Neutrophil (primary cell): Measurements from ENCODE around the gene CSAG2.
"Not testable (repeated sequence)": the region's sequence is repeated elsewhere in the genome, so short reads cannot be mapped to it uniquely, and the experiment has no call there.

Source experiments
- H3K27ac ChIP-seq: fragments of 200-600 bp; sonication (generic); 2 replicates; pipeline ENCODE4 v1.5.1; 2016; ENCODE audit warnings: mild to moderate bottlenecking, moderate library complexity
- H3K27me3 ChIP-seq: fragments of 200-600 bp; sonication (generic); 2 replicates; pipeline ENCODE4 v1.6.0; 2016; ENCODE audit warnings: mild to moderate bottlenecking
- H3K36me3 ChIP-seq: fragments of 200-600 bp; sonication (generic); 2 replicates; pipeline ENCODE4 v1.5.1; 2017
- H3K4me1 ChIP-seq, 2 experiments: fragments of 200-600 bp in 1 of 2; sonication (generic) in 1 of 2; 1 replicate in 1 of 2; 2 replicates in 1 of 2; pipeline versions ENCODE4 v1.5.1 to v1.6.1; 2013 to 2016; ENCODE audit warnings: low read depth in 1 of 2, low read length in 1 of 2, mild to moderate bottlenecking in 1 of 2, moderate library complexity in 1 of 2; ENCODE audit not compliant: control insufficient read depth in 1 of 2, insufficient read depth in 1 of 2
- H3K4me3 ChIP-seq, 2 experiments: fragments of 200-600 bp in 1 of 2; sonication (generic) in 1 of 2; 1 replicate in 1 of 2; 2 replicates in 1 of 2; pipeline ENCODE4 v1.5.1; 2013 to 2016; ENCODE audit warnings: low read depth in 1 of 2, low read length in 1 of 2, mild to moderate bottlenecking in 1 of 2, moderate library complexity in 1 of 2
- H3K9me3 ChIP-seq: fragments of 200-600 bp; sonication (generic); 2 replicates; pipeline ENCODE4 v1.5.1; 2016
- CTCF ChIP-seq: fragments of 200-600 bp; sonication (generic); IDR thresholded peaks from 2 replicates; pipeline ENCODE4 v1.5.1; 2016; ENCODE audit warnings: antibody characterized with exemption

Gene CSAG2

DNA sequence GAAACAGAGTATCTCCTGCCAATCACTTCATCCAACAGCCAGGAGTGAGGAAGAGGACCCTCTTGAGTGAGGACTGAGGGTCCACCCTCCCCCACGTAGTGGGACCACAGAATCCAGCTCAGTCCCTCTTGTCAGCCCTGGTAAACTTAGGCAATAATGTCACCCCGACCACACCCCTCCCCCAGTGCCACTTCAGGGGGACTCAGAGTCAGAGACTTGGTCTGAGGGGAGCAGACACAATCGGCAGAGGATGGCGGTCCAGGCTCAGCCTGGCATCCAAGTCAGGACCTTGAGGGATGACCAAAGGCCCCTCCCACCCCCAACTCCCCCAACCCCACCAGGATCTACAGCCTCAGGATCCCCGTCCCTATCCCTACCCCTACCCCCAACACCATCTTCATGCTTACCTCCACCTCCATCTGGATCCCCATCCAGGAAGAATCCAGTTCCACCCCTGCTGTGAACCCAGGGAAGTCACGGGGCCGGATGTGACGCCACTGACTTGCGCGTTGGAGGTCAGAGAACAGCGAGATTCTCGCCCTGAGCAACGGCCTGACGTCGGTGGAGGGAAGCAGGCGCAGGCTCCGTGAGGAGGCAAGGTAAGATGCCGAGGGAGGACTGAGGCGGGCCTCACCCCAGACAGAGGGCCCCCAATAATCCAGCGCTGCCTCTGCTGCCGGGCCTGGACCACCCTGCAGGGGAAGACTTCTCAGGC is 24.3 kb upstream of the CSAG2 start, which contains the start of the genes CSAG1 and MAGEA12:
Gene CSAG1 (minus strand): TSS at position 461 of the 715 bp plus-strand sequence. CDS start 1,261 bp downstream, outside the sequence.
Gene MAGEA12 (plus strand): TSS at position 497 of the 715 bp plus-strand sequence. CDS start 2,405 bp downstream, outside the sequence.
- no peak for TF ChIP-seq CTCF
- H3K4me1 ChIP-seq: no peaks in the 10 kb centered on the region
- no peaks in the 10 kb centered on the region for H3K27me3 ChIP-seq
- H3K27ac ChIP-seq: no peak within 1 kb of the TSS
- no peaks in the 10 kb centered on the region for H3K36me3 ChIP-seq
- H3K9me3 ChIP-seq: no peaks in the 10 kb centered on the region
- no peak within 1 kb of the TSS for H3K4me3 ChIP-seq

GRCh38 chrX:152725409-152725808 is 16.3 kb upstream of the CSAG2 start:
- no peaks in the 10 kb centered on the region for H3K27me3 ChIP-seq
- no peaks in the 10 kb centered on the region for H3K9me3 ChIP-seq
- no peaks in the 10 kb centered on the region for H3K36me3 ChIP-seq
- no peak overlapping the region for H3K4me3 ChIP-seq
- no peaks in the 10 kb centered on the region for H3K4me1 ChIP-seq
- no peak for TF ChIP-seq CTCF
- H3K27ac ChIP-seq: no peak overlapping the region

- not testable (repeated sequence) for H3K27ac ChIP-seq, H3K9me3 ChIP-seq, H3K4me1 ChIP-seq, H3K4me3 ChIP-seq, H3K27me3 ChIP-seq, H3K36me3 ChIP-seq
These were observed 5.0 kb upstream of the CSAG2 start, which contains the start of gene MAGEA2B for GRCh38 chrX:152713815-152714787. MAGEA2B (plus strand) TSS chrX:152714628; CDS start chrX:152717107, 2,479 bp downstream.

DNA sequence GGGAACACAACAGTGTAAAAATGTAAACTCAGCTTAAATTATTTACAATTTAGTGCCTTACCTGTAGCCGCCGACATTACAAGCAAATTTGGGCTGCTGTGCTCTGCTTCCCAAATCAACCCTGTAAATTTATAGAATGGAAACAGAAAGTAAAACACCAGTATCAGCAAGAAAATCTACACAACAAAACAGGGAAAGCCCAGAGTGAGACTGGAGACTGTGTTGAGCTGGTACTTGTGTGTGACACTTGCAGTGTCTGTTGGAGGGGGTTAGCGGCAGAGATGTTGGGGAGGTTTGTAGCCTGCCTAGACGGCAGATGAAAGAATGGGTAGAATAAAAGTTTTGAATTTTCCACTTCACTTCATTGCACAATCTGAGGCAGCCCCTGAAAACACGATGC is 4.1 kb upstream of the CSAG2 start:
- H3K27me3 ChIP-seq, H3K27ac ChIP-seq, H3K4me1 ChIP-seq, H3K9me3 ChIP-seq, H3K36me3 ChIP-seq, H3K4me3 ChIP-seq: not testable (repeated sequence)

DNA sequence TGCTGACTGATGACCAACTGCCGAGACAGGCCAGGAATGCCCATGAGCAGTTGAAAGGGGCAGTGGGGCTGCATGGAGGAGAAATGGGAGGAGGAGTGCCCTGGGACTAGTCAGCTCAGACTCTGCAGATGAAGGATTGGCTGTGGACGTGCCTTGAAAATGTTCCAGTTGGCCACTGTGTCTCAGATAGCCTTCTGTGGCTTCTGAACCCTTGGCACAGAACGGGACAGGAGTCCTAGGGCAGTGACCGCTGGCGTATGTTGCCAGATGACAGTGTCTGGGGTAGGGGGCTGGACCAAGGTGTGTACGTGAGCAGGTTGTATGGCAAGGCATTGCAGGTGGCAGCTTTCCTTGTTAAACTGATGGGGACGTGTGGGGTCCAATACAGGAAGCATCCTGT is 2.6 kb downstream of the CSAG2 start:
- not testable (repeated sequence) for H3K27me3 ChIP-seq, H3K27ac ChIP-seq, H3K4me1 ChIP-seq, H3K4me3 ChIP-seq, H3K36me3 ChIP-seq, H3K9me3 ChIP-seq

- not testable (repeated sequence) for H3K4me3 ChIP-seq, H3K4me1 ChIP-seq, H3K36me3 ChIP-seq, H3K27ac ChIP-seq, H3K9me3 ChIP-seq, H3K27me3 ChIP-seq
These were observed 8.7 kb downstream of the CSAG2 start for GRCh38 chrX:152700390-152700789.

GRCh38 chrX:152697952-152698931 is 10.8 kb downstream of the CSAG2 start, which contains the start of gene MAGEA3:
MAGEA3 (plus strand) TSS chrX:152698794; CDS start chrX:152700833, 2,039 bp downstream.
- not testable (repeated sequence) for H3K4me3 ChIP-seq, H3K27me3 ChIP-seq

DNA sequence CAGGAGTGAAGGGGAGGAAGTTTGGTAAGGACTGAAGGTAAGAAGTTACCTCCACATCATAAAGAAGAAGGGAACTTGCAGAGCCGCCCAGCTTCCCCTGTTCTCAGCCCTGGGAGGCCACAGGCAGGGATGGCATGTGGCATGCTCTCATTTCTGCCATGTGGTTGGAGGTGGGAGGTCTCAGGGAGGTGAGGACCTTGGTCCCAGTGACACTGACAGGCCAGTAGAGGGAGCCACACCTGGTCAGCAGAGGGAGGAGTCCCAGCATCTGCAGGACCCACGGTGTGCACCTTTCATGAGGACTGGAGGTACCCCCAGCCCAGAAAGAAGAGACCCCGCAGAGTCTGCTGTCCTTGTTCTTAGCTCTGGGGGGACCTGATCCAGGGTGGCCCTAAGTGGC is 28.1 kb downstream of the CSAG2 start:
- not testable (repeated sequence) for H3K27me3 ChIP-seq, H3K9me3 ChIP-seq, H3K36me3 ChIP-seq, H3K4me1 ChIP-seq, H3K27ac ChIP-seq, H3K4me3 ChIP-seq

More at GRCh38 chrX:152697952-152698931, 10.8 kb downstream of the CSAG2 start, which contains the start of gene MAGEA3:
- H3K36me3 ChIP-seq, H3K9me3 ChIP-seq, H3K27ac ChIP-seq, H3K4me1 ChIP-seq: not testable (repeated sequence)

DNA sequence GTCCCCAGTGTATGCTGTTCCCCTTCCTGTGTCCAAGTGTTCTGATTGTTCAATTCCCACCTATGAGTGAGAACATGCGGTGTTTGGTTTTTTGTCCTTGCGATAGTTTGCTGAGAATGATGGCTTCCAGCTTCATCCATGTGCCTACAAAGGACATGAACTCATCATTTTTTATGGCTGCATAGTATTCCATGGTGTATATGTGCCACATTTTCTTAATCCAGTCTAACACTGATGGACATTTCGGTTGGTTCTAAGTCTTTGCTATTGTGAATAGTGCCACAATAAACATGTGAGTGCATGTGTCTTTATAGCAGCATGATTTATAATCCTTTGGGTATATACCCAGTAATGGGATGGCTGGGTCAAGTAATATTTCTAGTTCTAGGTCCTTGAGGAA is 34.4 kb downstream of the CSAG2 start:
- H3K27me3 ChIP-seq, H3K9me3 ChIP-seq, H3K4me1 ChIP-seq, H3K36me3 ChIP-seq, H3K27ac ChIP-seq, H3K4me3 ChIP-seq: not testable (repeated sequence)
